Mucosa of stomach (tissue), 1 donor: Measurements from ENCODE around the gene MAP2K3.

Experiments
- H3K27me3 ChIP-seq: one replicate; pipeline ENCODE4 v1.7.0; 2013; ENCODE audit warnings: mild to moderate bottlenecking, low read length; ENCODE audit not compliant: control insufficient read depth, insufficient read depth
- H3K36me3 ChIP-seq: one replicate; pipeline ENCODE4 v1.7.0; 2013; ENCODE audit warnings: low read length; ENCODE audit not compliant: control insufficient read depth, insufficient read depth
- H3K4me1 ChIP-seq: one replicate; pipeline ENCODE4 v1.7.0; 2013; ENCODE audit warnings: mild to moderate bottlenecking, low read length; ENCODE audit not compliant: control insufficient read depth, insufficient read depth
- H3K4me3 ChIP-seq: one replicate; pipeline ENCODE4 v1.7.0; 2013; ENCODE audit warnings: low read length
- H3K9ac ChIP-seq: one replicate; pipeline ENCODE4 v1.7.0; 2013; ENCODE audit warnings: mild to moderate bottlenecking, low read length, moderate library complexity
- H3K9me3 ChIP-seq: one replicate; pipeline ENCODE4 v1.7.0; 2013; ENCODE audit warnings: mild to moderate bottlenecking, low read length, moderate library complexity; ENCODE audit not compliant: control insufficient read depth
- donor health status: Pancreatic carcinoma.

The MAP2K3 gene

GRCh38 chr17:21287703-21288449 is 3.4 kb downstream of the MAP2K3 start:
- Histone ChIP-seq H3K27me3 (peaks cover 3% of the 10 kb centered on the region), H3K4me1 (peaks cover 50% of the 10 kb centered on the region), H3K9me3 (no peaks in the 10 kb centered on the region), H3K36me3 (no peaks in the 10 kb centered on the region), H3K9ac (peak overlapping the region; percentile 71), H3K4me3 (peak overlapping the region; percentile 95)

GRCh38 chr17:21288571-21289017 is 4.1 kb downstream of the MAP2K3 start:
- H3K9ac ChIP-seq, result peak overlapping the region; percentile 71

DNA sequence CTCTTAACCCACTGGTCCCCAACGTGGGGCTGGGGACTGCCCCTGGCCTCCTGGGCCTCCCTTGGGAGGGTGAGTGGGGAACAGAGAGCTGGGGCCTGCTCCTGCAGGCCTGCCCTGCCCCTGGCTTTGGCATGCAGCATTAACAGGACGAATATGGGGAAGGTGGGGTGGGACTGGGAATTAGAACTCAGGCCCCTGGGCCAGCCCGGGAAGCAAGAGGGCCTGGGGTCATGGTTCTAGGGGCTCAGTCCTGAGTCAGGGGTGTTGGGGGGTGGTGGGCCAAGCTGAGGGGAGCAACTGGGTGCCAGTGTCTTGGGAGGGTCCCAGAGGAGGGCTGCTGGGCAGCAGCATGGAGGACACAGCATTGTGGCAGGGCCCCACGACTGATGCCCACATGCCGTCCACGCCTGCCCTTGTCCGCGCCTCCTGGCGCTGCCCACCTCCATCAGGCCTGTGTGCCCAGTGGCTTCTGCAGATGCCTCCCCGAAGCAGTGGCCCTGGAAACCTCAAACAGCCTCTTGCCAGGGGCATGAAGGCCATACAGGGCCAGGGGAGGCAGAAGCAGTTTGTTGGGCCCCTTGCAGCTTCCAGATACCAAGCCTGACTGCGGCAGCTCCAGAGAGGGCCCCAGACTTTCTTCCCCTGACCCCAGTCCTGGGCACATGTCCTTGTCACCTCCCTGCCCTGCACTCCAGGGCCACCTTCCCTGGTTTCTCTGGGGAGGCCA is 4.8 kb downstream of the MAP2K3 start:
- no peak overlapping the region for H3K4me3 ChIP-seq
- peak overlapping the region; percentile 32 for H3K9ac ChIP-seq
- peaks cover 41% of the 10 kb centered on the region for H3K4me1 ChIP-seq
- no peaks in the 10 kb centered on the region for H3K27me3 ChIP-seq
- no peaks in the 10 kb centered on the region for H3K36me3 ChIP-seq
- no peaks in the 10 kb centered on the region for H3K9me3 ChIP-seq

More at GRCh38 chr17:21288571-21289017, 4.1 kb downstream of the MAP2K3 start:
- Histone ChIP-seq H3K36me3 (no peaks in the 10 kb centered on the region), H3K9me3 (no peaks in the 10 kb centered on the region), H3K4me1 (peaks cover 45% of the 10 kb centered on the region), H3K4me3 (peak overlapping the region; percentile 6), H3K27me3 (peaks cover under 1% of the 10 kb centered on the region)

DNA sequence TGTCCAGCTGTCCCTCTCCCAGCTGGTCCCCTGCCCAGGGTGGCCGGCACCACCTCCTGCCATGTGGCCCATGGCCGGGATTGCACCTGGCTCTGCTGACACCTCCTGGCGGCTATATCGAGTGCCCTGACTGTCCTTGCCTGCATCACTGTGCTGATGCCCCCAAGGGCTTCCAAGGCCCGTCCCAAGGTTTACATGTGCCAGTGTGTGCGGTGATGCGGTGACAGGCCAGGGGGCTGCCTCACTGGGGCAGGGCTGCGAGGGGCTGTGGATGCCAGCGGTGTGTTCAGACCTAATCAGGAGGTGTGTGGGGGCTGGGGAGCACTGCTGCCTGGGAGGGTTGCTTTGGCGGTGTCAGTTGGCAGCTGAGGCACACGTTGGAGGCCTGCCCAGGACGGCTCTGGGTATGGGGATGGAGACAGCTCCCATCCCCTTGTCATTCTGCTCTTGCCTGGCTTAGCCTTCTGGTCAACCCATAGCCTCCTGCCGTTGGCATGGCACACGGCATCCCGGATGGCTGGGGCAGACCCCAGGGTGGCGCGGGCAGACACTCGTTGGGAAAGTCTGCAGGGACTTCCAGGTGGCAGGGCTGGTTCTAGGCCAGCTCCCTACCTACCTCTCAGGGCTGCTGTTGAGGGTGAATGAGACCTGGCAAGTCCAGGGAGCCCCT is 5.5 kb downstream of the MAP2K3 start:
- no peak overlapping the region for H3K9ac ChIP-seq
- H3K9me3 ChIP-seq, result no peaks in the 10 kb centered on the region
- H3K27me3 ChIP-seq, result no peaks in the 10 kb centered on the region

GRCh38 chr17:21291357-21291756 is 6.8 kb downstream of the MAP2K3 start:
- H3K9ac ChIP-seq, result no peak overlapping the region
- H3K4me3 ChIP-seq, result no peak overlapping the region
- no peaks in the 10 kb centered on the region for H3K36me3 ChIP-seq
- H3K27me3 ChIP-seq, result no peaks in the 10 kb centered on the region
- H3K9me3 ChIP-seq, result no peaks in the 10 kb centered on the region
- peaks cover 50% of the 10 kb centered on the region for H3K4me1 ChIP-seq

More for the DNA sequence above, 5.5 kb downstream of the MAP2K3 start:
- H3K36me3 ChIP-seq, result no peaks in the 10 kb centered on the region
- H3K4me1 ChIP-seq, result peaks cover 48% of the 10 kb centered on the region
- H3K4me3 ChIP-seq, result no peak overlapping the region

GRCh38 chr17:21291862-21292261 is 7.4 kb downstream of the MAP2K3 start:
- Histone ChIP-seq H3K9ac (no peak overlapping the region), H3K4me3 (no peak overlapping the region), H3K36me3 (no peaks in the 10 kb centered on the region), H3K27me3 (no peaks in the 10 kb centered on the region), H3K9me3 (no peaks in the 10 kb centered on the region), H3K4me1 (peaks cover 46% of the 10 kb centered on the region)

DNA sequence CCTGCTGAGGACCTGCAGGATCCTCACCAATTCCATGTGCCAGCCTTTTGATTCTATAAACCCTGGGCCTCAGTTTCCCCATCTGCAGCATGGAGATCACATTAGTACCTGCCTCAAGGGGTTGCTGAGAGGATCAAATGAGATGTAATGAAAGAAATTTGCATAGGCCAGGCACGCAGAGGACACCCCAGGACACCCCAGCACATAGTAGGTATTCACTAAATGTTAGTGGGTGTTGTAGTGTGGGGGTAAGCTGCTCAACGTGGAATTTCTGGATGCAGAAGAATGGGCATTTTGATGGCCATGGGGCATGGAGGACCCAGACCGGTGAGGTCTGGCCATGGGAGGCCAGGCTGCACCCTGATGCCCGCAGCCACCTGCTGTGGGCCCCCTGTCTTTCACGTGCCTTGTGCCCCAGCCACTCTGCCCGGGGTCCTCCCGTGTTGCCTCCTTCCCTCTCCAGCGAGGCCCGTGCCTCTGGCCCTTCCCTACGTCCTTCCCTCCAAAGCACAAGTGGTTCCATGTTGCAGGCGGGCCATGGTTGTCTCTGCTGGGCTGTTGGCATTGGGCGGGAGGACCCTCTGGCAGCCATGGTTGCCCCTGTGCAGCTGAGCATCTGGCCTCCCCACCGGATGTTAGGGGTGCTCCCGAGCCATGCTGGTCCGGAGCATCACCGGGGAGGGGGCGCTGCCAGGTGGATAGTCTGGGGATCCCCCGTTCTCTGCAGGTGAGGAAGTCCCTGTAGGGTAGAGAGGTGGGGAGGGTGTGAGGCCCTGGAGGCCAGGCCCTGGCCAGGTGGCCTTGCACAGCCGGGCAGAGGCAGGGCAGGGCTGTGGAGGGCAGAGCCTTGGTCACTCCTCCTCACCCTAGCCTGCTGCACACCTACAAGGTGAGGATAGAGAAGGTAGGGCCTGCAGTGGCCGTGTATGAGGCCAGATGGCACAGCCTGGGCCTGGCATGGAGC is 8.6 kb downstream of the MAP2K3 start:
- no peaks in the 10 kb centered on the region for H3K36me3 ChIP-seq
- no peak overlapping the region for H3K9ac ChIP-seq
- H3K4me1 ChIP-seq, result peaks cover 35% of the 10 kb centered on the region
- no peak overlapping the region for H3K4me3 ChIP-seq
- no peaks in the 10 kb centered on the region for H3K27me3 ChIP-seq
- no peaks in the 10 kb centered on the region for H3K9me3 ChIP-seq

- peaks cover 28% of the 10 kb centered on the region for H3K4me1 ChIP-seq
- no peaks in the 10 kb centered on the region for H3K27me3 ChIP-seq
- no peaks in the 10 kb centered on the region for H3K9me3 ChIP-seq
- H3K36me3 ChIP-seq, result no peaks in the 10 kb centered on the region
- H3K9ac ChIP-seq, result no peak overlapping the region
- no peak overlapping the region for H3K4me3 ChIP-seq
Measured at GRCh38 chr17:21293831-21294210, 9.3 kb downstream of the MAP2K3 start.

- peaks cover 21% of the 10 kb centered on the region for H3K4me1 ChIP-seq
- no peaks in the 10 kb centered on the region for H3K9me3 ChIP-seq
- no peaks in the 10 kb centered on the region for H3K36me3 ChIP-seq
- no peak overlapping the region for H3K4me3 ChIP-seq
- H3K9ac ChIP-seq, result peak overlapping the region; percentile 45
- H3K27me3 ChIP-seq, result no peaks in the 10 kb centered on the region
Measured at GRCh38 chr17:21294321-21295035, 10.0 kb downstream of the MAP2K3 start.

DNA sequence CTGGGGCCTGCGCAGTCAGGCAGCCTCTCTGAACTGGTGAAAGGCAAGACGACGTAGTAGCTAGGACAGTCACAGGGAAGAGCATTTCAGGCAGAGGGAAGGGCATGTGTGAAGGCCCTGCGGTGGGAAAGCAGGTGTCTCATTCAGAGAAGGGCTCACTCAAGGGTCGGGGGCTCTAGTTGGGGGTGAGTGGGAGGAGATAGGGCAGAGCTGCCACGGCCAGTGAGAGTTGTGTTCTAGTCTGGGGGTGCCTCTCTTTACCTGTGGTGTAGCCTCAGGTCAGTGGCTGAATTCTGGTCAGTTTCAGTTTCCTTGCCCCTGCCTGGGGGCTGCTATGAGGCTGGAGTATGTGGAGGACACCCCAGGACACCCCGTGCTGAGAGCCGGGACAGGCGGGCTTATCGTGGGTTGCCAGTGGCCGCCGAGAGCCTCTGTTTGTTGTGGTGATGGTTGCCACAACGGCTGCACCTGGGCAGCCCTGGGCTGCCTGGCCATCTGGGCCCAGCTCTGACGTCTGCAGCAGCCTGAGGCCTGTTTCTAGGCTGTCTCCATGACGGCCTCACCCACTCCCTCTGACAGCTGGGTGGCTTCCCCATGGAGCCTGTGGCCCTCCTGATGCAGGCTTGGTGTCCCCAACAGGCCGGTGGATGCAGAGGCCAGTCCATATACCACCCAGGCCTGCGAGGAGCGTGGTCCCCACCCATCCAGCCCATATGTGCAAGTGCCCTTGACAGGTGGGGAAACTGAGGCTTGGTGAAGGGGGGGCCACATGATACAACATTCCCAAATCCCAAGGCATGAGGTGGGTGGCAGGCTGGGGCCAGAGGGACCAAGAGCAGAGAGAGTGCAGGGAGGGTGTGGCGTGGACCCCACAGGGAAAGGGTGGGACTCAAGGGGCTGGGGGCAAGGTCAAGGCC is 10.8 kb downstream of the MAP2K3 start:
- no peak overlapping the region for H3K4me3 ChIP-seq
- no peaks in the 10 kb centered on the region for H3K27me3 ChIP-seq
- H3K9me3 ChIP-seq, result no peaks in the 10 kb centered on the region
- H3K4me1 ChIP-seq, result peaks cover 13% of the 10 kb centered on the region
- H3K36me3 ChIP-seq, result peaks cover 4% of the 10 kb centered on the region
- H3K9ac ChIP-seq, result peak overlapping the region; percentile 45
